H1 (cell line): Measurements from ENCODE around the gene TBC1D22B. TPM values are rescaled to one million over a fixed set of nuclear protein-coding genes. Genes with fewer than 3 reads are reported as not detected.

Source experiments
- CTCF ChIA-PET: fragments of 300-600 bp; sonication (Branson Sonifier 250); formaldehyde crosslinking; loops from one replicate; lab custom pipeline; 2021; ENCODE audit not compliant: partially characterized antibody; lab: Charles Lee
- POLR2A ChIA-PET: fragments of 300-600 bp; sonication (Branson Sonifier 250); formaldehyde crosslinking; loops from one replicate; lab custom pipeline; 2021; ENCODE audit warnings: inconsistent platforms; ENCODE audit not compliant: partially characterized antibody; lab: Charles Lee
- DNase-seq, 2 experiments: peaks; one replicate each; pipeline versions ENCODE4 v3.0.0 to v3.0.0-alpha.2; 2010 to 2022; ENCODE audit warnings: low spot score in 2 of 2, low read depth in 1 of 2, mixed read lengths in 1 of 2
- FAIRE-seq: peaks from 2 replicates; lab custom pipeline; 2011; peaks lifted over from hg19 to GRCh38; lab: Jason Lieb, UNC
- H2AFZ ChIP-seq: 2 replicates; pipeline ENCODE4 v1.8.1; 2012; ENCODE audit warnings: low read length, inconsistent platforms
- H2AK5ac ChIP-seq: 2 replicates; pipeline ENCODE4 v1.6.1; 2013; ENCODE audit warnings: low read depth, low read length
- H2BK120ac ChIP-seq: replicated peaks from 2 replicates; pipeline ENCODE3; 2013; ENCODE audit warnings: low read depth, low read length, inconsistent platforms
- H2BK12ac ChIP-seq: 2 replicates; pipeline ENCODE4 v1.6.1; 2013; ENCODE audit warnings: low read depth, low read length
- H2BK15ac ChIP-seq: 2 replicates; pipeline ENCODE4 v1.6.1; 2013; ENCODE audit warnings: low read length
- H2BK20ac ChIP-seq: 2 replicates; pipeline ENCODE4 v1.6.1; 2013; ENCODE audit warnings: low read length
- H2BK5ac ChIP-seq: 2 replicates; pipeline ENCODE4 v1.6.1; 2013; ENCODE audit warnings: low read depth, low read length
- H3K14ac ChIP-seq: 2 replicates; pipeline ENCODE4 v1.6.1; 2013; ENCODE audit warnings: inconsistent platforms; ENCODE audit not compliant: insufficient read length
- H3K18ac ChIP-seq: 2 replicates; pipeline ENCODE4 v1.6.1; 2013; ENCODE audit warnings: low read length; ENCODE audit errors: extremely low read depth
- H3K23ac ChIP-seq: 2 replicates; pipeline ENCODE4 v1.6.1; 2013; ENCODE audit warnings: inconsistent platforms; ENCODE audit not compliant: insufficient read length
- H3K23me2 ChIP-seq: 2 replicates; pipeline ENCODE4 v1.6.1; 2013; ENCODE audit warnings: low read depth, low read length
- H3K27ac ChIP-seq: 2 replicates; pipeline ENCODE4 v1.6.1; 2011; ENCODE audit warnings: low read depth, low read length, inconsistent platforms
- H3K27me3 ChIP-seq, 4 experiments: replicated peaks in 1 of 4; 1 replicate in 1 of 4; 2 replicates in 3 of 4; pipeline versions ENCODE4 v1.6.1 to v1.8.1; 2011 to 2013; ENCODE audit warnings: low read length in 3 of 4, mild to moderate bottlenecking in 3 of 4, inconsistent platforms in 2 of 4, mixed read lengths in 2 of 4, moderate library complexity in 1 of 4; ENCODE audit not compliant: control insufficient read depth in 3 of 4, insufficient read depth in 3 of 4; ENCODE audit errors: extremely low read depth in 1 of 4
- H3K36me3 ChIP-seq, 4 experiments: 2 replicates each; pipeline versions ENCODE4 v1.6.1 to v1.8.1; 2011 to 2013; ENCODE audit warnings: mild to moderate bottlenecking in 4 of 4, low read length in 3 of 4, moderate library complexity in 2 of 4, control low read depth in 1 of 4, inconsistent platforms in 1 of 4; ENCODE audit not compliant: insufficient read depth in 4 of 4, control insufficient read depth in 2 of 4
- H3K4ac ChIP-seq: replicated peaks from 2 replicates; pipeline ENCODE3; 2013; ENCODE audit warnings: low read length, low read depth, mixed read lengths, inconsistent platforms; ENCODE audit not compliant: insufficient read length
- H3K4me1 ChIP-seq, 4 experiments: replicated peaks in 1 of 4; 1 replicate in 1 of 4; 2 replicates in 3 of 4; pipeline versions ENCODE4 v1.6.1 to v1.8.1; 2011 to 2013; ENCODE audit warnings: low read length in 3 of 4, inconsistent platforms in 2 of 4, mixed read lengths in 1 of 4; ENCODE audit not compliant: insufficient read depth in 4 of 4, control insufficient read depth in 3 of 4
- H3K4me2 ChIP-seq, 2 experiments: 2 replicates each; pipeline versions ENCODE4 v1.6.1 to v1.8.1; 2011 to 2013; ENCODE audit warnings: low read depth in 2 of 2, low read length in 2 of 2, control low read depth in 1 of 2, inconsistent platforms in 1 of 2, mild to moderate bottlenecking in 1 of 2; ENCODE audit not compliant: insufficient read depth in 1 of 2
- H3K4me3 ChIP-seq, 4 experiments: fragments of 200-600, 300-600 bp in 1 of 4; sonication (generic), shearing (Covaris generic), sonication (Bioruptor Twin) in 1 of 4; 2 replicates each; pipeline versions ENCODE4 v1.5.1 to v1.8.1; 2011 to 2016; ENCODE audit warnings: low read length in 4 of 4, low read depth in 3 of 4, control low read depth in 2 of 4, inconsistent platforms in 2 of 4, mild to moderate bottlenecking in 2 of 4, mixed read lengths in 1 of 4, moderate library complexity in 1 of 4; ENCODE audit not compliant: insufficient read depth in 2 of 4; ENCODE audit errors: extremely low read depth in 1 of 4
- H3K56ac ChIP-seq: replicated peaks from 2 replicates; pipeline ENCODE3; 2013; ENCODE audit warnings: low read depth, mild to moderate bottlenecking, mixed read lengths, low read length, inconsistent platforms; ENCODE audit not compliant: insufficient read length
- H3K79me1 ChIP-seq: 2 replicates; pipeline ENCODE4 v1.6.1; 2013; ENCODE audit warnings: low read depth, low read length, control low read depth
- H3K79me2 ChIP-seq, 2 experiments: 2 replicates each; pipeline versions ENCODE4 v1.6.1 to v1.8.1; 2012 to 2013; ENCODE audit warnings: low read length in 2 of 2, mild to moderate bottlenecking in 2 of 2, inconsistent platforms in 1 of 2; ENCODE audit not compliant: insufficient read depth in 2 of 2, control insufficient read depth in 1 of 2
- H3K9ac ChIP-seq, 4 experiments: replicated peaks in 1 of 4; 1 replicate in 1 of 4; 2 replicates in 3 of 4; pipeline versions ENCODE4 v1.6.1 to v1.8.1; 2011 to 2013; ENCODE audit warnings: low read depth in 3 of 4, low read length in 3 of 4, control low read depth in 2 of 4, mild to moderate bottlenecking in 2 of 4, moderate library complexity in 2 of 4, inconsistent platforms in 1 of 4; ENCODE audit errors: extremely low read depth in 1 of 4
- H3K9me3 ChIP-seq, 2 experiments: 2 replicates each; pipeline versions ENCODE4 v1.6.1 to v1.8.1; 2012 to 2013; ENCODE audit warnings: mild to moderate bottlenecking in 2 of 2, moderate library complexity in 2 of 2, control low read depth in 1 of 2, inconsistent platforms in 1 of 2, low read depth in 1 of 2, low read length in 1 of 2, mixed read lengths in 1 of 2; ENCODE audit not compliant: insufficient read depth in 2 of 2
- H4K20me1 ChIP-seq, 2 experiments: replicated peaks in 1 of 2; 2 replicates each; pipeline versions ENCODE3 to v1.8.1; 2011 to 2013; ENCODE audit warnings: inconsistent platforms in 2 of 2, low read length in 2 of 2, mild to moderate bottlenecking in 1 of 2; ENCODE audit not compliant: insufficient read depth in 2 of 2, control insufficient read depth in 1 of 2
- H4K5ac ChIP-seq: 2 replicates; pipeline ENCODE4 v1.6.1; 2013; ENCODE audit warnings: low read length, low read depth, mixed read lengths, inconsistent platforms; ENCODE audit not compliant: insufficient read length
- H4K8ac ChIP-seq: 2 replicates; pipeline ENCODE4 v1.8.0; 2013; ENCODE audit warnings: mild to moderate bottlenecking, moderate library complexity, low read length, inconsistent platforms; ENCODE audit not compliant: insufficient read depth; ENCODE audit errors: extremely low read depth
- H4K91ac ChIP-seq: replicated peaks from 2 replicates; pipeline ENCODE3; 2013; ENCODE audit warnings: low read length, mixed read lengths, inconsistent platforms; ENCODE audit not compliant: insufficient read length
- CHD2 ChIP-seq: IDR thresholded peaks from 2 replicates; pipeline ENCODE4 v1.6.1; 2012; ENCODE audit warnings: low read length, improper control_type of control experiment
- E2F6 ChIP-seq: IDR thresholded peaks from 2 replicates; pipeline ENCODE4 v1.6.1; 2012; ENCODE audit warnings: inconsistent platforms
- EZH2 ChIP-seq: fragments of 200-600 bp; sonication (generic); IDR thresholded peaks from 2 replicates; pipeline ENCODE4 v1.7.1; 2012; ENCODE audit warnings: low read depth, mild to moderate bottlenecking, moderate library complexity, low read length, inconsistent platforms; ENCODE audit not compliant: severe bottlenecking
- HDAC2 ChIP-seq, 2 experiments: fragments of 300-600 bp in 1 of 2; sonication (generic) in 1 of 2; IDR thresholded peaks; 2 replicates each; pipeline ENCODE4 v1.6.1; 2011 to 2012; ENCODE audit warnings: low read depth in 2 of 2, low read length in 2 of 2, mild to moderate bottlenecking in 2 of 2, moderate library complexity in 2 of 2, borderline replicate concordance in 1 of 2, inconsistent platforms in 1 of 2
- RBBP5 ChIP-seq: IDR thresholded peaks from 2 replicates; pipeline ENCODE4 v1.7.1; 2012; ENCODE audit warnings: low read depth, mild to moderate bottlenecking, inconsistent platforms, low read length, moderate library complexity, borderline replicate concordance
- SIRT6 ChIP-seq: IDR thresholded peaks from one replicate; pipeline ENCODE4 v1.7.1; 2012; ENCODE audit warnings: low read length, inconsistent platforms
- YY1 ChIP-seq: IDR thresholded peaks from 2 replicates; pipeline ENCODE4 v1.6.1; 2011; ENCODE audit warnings: low read depth, mild to moderate bottlenecking, low read length
- WGBS, 2 experiments: shearing (Covaris generic) in 1 of 2; methylation state at CpG; one replicate each; pipeline versions ENCODE4 v1.1.6 to v1.1.7; 2013 to 2015; ENCODE audit warnings: low lambda C conversion rate in 2 of 2, mixed read lengths in 2 of 2, inconsistent platforms in 1 of 2, low coverage in 1 of 2, missing lambda C conversion rate in 1 of 2; ENCODE audit not compliant: insufficient replicate concordance in 2 of 2, insufficient coverage in 1 of 2, insufficient read length in 1 of 2; ENCODE audit errors: extremely low coverage in 1 of 2, missing lambda C conversion rate in 1 of 2; 5-methylcytosine and 5-hydroxymethylcytosine counted together
- polyA plus RNA-seq, 7 experiments: library from polyadenylated mRNA; depleted of rRNA in 3 of 7; stranded (reverse) in 5 of 7; unstranded in 2 of 7; fragments of >200 nt in 5 of 7; fragments of 200-250 nt in 2 of 7; gene quantifications; 1 replicate in 5 of 7; 2 replicates in 1 of 7; 4 replicates in 1 of 7; pipeline versions ENCODE4 v1.2.1 to v1.2.3, GENCODE V29; 2011 to 2013; ENCODE audit warnings: missing spikeins in 2 of 7, mixed read lengths in 2 of 7
- total RNA-seq: library from RNA; stranded (reverse); fragmentation: NEBNext Ultra II Directional; extraction: Animal tissue kit (Norgen Biotek cat#: 25700); gene quantifications from 2 replicates; pipeline ENCODE4 v1.2.1, GENCODE V29; 2021

TBC1D22B gene
- total and polyA plus RNA-seq, 2 of the 8 experiments (the other 6 are each of a cell fraction or from before 2014, with no cell fraction given), result 10.1 to 17.4 TPM

DNA sequence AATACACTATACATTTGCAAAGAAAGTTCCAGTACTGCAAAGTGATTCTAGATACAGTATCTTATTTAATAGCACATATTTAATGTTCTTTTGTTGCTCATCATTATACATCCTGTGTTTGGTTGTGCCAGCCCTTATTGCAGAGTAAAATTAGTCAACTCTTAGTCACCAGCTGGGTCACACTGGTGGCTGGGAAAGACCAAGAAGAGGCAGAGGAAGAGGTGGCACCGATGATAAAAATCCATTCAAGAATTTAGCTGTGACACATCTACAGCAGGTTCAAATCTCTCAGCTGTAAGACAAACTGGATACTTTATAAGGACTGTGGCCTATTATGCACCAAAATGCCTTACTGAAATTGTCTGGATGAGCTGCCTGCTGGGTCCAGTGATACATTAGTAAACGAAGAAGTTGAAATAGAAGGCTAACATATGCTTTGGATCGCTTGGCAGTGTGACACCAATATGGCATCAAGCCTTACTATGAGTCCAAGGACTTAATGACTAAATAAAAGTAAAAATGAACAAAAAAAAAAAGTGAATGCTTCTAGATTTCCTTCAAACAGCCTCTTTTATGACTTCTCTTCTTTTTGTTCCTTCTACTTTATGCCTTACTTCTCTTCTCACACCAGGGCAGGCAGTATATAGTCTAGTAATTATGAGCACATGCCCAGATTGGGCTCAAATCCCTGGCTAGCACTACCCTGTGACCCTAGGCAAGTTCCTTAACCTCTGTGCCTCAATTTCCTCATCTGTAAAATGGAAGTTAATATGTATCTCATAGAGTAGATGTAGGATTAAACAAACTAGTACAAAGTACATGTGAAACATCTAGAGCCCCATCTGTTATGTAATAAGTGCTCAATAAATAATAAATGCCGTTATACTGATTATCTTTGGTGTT is 66.8 kb downstream of the TBC1D22B start:
- Histone ChIP-seq H3K23ac (no peak overlapping the region), H4K8ac (no peak overlapping the region), H3K4me3 (no peak overlapping the region), H4K20me1 (no peaks in the 10 kb centered on the region), H3K4me1 (no peaks in the 10 kb centered on the region), H3K23me2 (no peaks in the 10 kb centered on the region), H3K36me3 (peaks cover 3 to 11% (median 9%) of the 10 kb centered on the region in 4 experiments; a peak in 5 of 8 replicates), H3K79me1 (no peaks in the 10 kb centered on the region; the same call in 1 of the 2 replicates), H3K27ac (no peak overlapping the region), H3K79me2 (no peaks in the 10 kb centered on the region), H3K18ac (no peak overlapping the region), H2BK120ac (no peak overlapping the region), H4K91ac (no peak overlapping the region), H2BK5ac (no peak overlapping the region), H2BK12ac (no peak overlapping the region), H3K27me3 (no peaks in the 10 kb centered on the region), H4K5ac (no peak overlapping the region), H3K9me3 (no peaks in the 10 kb centered on the region), H3K9ac (no peak overlapping the region), H3K14ac (no peak overlapping the region), H3K4ac (no peak overlapping the region), H3K56ac (no peak overlapping the region), H2BK15ac (no peak overlapping the region), H2BK20ac (no peak overlapping the region), H2AFZ (no peak overlapping the region), H3K4me2 (no peak overlapping the region), H2AK5ac (no peak overlapping the region)
- TF ChIP-seq SIRT6 (no peak), RBBP5 (no peak), YY1 (no peak), CHD2 (no peak), E2F6 (no peak), EZH2 (no peak), HDAC2 (IDR thresholded peaks at IDR 0.05; ENCODE audit: borderline replicate concordance in 1 of 2, low read depth in 2 of 2, low read length in 2 of 2) (no peak)
- FAIRE-seq (no peak), DNase-seq (no peak)
- 69% methylated on average over 4 of the region's 4 CpGs; no CpG with 5 or more reads in 1 of the 2 experiments for WGBS, 2 experiments
- ChIA-PET POLR2A (interaction anchor here (0.7 kb wide), 1 partner anchor 108 kb away, joined by 3 read pairs; the partner anchor contains the start of gene CMTR1), CTCF (interaction anchor here (0.6 to 3.2 kb wide), 8 partner anchors 9 to 304 kb away, joined by 3 to 40 read pairs (median 6); no protein-coding TSS in a partner anchor)
